ENCODE results near the gene NR0B2. TPM values are rescaled to one million over a fixed set of nuclear protein-coding genes. Genes with fewer than 3 reads are reported as not detected.

Gene NR0B2
- total RNA-seq, 1 donor from 2014 or later: not detected

Other genes starting within 250 kb of the NR0B2 start
- gene ARID1A, start 218.0 kb downstream of the NR0B2 start, total RNA-seq: 17.1 TPM
- gene PIGV, start 126.0 kb downstream of the NR0B2 start, total RNA-seq: 4.5 TPM
- 5.7 TPM for gene ZDHHC18, start 87.3 kb downstream of the NR0B2 start, total RNA-seq
- under 0.01 TPM for gene SFN, start 50.8 kb downstream of the NR0B2 start, total RNA-seq
- gene GPN2, start 23.7 kb downstream of the NR0B2 start, total RNA-seq: 8.6 TPM
- gene GPATCH3, start 13.5 kb downstream of the NR0B2 start, total RNA-seq: 9.8 TPM
- 17.1 TPM for gene NUDC, start 7.8 kb upstream of the NR0B2 start, total RNA-seq
- gene KDF1, start 46.5 kb upstream of the NR0B2 start, total RNA-seq: not detected
- 16.7 TPM for gene TRNP1, start 79.7 kb upstream of the NR0B2 start, total RNA-seq
- gene TENT5B, start 98.9 kb upstream of the NR0B2 start, total RNA-seq: not detected
- 2.0 TPM for gene SLC9A1, start 241.2 kb upstream of the NR0B2 start, total RNA-seq

Measured in frontal cortex (tissue), 1 donor.